ENCODE results near the gene FOXG1.

- TF ChIP-seq, protein P1, sequence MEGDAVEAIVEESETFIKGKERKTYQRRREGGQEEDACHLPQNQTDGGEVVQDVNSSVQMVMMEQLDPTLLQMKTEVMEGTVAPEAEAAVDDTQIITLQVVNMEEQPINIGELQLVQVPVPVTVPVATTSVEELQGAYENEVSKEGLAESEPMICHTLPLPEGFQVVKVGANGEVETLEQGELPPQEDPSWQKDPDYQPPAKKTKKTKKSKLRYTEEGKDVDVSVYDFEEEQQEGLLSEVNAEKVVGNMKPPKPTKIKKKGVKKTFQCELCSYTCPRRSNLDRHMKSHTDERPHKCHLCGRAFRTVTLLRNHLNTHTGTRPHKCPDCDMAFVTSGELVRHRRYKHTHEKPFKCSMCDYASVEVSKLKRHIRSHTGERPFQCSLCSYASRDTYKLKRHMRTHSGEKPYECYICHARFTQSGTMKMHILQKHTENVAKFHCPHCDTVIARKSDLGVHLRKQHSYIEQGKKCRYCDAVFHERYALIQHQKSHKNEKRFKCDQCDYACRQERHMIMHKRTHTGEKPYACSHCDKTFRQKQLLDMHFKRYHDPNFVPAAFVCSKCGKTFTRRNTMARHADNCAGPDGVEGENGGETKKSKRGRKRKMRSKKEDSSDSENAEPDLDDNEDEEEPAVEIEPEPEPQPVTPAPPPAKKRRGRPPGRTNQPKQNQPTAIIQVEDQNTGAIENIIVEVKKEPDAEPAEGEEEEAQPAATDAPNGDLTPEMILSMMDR (IDR thresholded peaks at IDR 0.05; ENCODE audit: insufficient read depth, low read depth, low read length), result no peak
- no peak for TF ChIP-seq EZH2 (IDR thresholded peaks at IDR 0.05; ENCODE audit: insufficient read depth, low read length)
Measured at GRCh38 chr14:28760431-28760996, 6.1 kb upstream of the FOXG1 start.

All from astrocyte (in vitro differentiated cells and primary cell).